Mesendoderm (in vitro differentiated cells): ENCODE measurements around the gene SEC14L2.
A peak's percentile ranks its signal among the peaks of the same experiment; 100 is the strongest.
"Not testable (repeated sequence)": the region's sequence is repeated elsewhere in the genome, so short reads cannot be mapped to it uniquely, and the experiment has no call there.

Source experiments
- DNase-seq: peaks from one replicate; pipeline ENCODE4 v3.0.0; 2013
- H2AK5ac ChIP-seq: 2 replicates; pipeline ENCODE4 v1.6.1; 2013; ENCODE audit warnings: low read length, inconsistent platforms
- H2BK120ac ChIP-seq: 2 replicates; pipeline ENCODE4 v1.6.1; 2013; ENCODE audit warnings: low read depth, mild to moderate bottlenecking, low read length, moderate library complexity, mixed read lengths
- H2BK15ac ChIP-seq: replicated peaks from 2 replicates; pipeline ENCODE4 v1.6.1; 2013; ENCODE audit warnings: low read depth, mild to moderate bottlenecking, moderate library complexity
- H2BK5ac ChIP-seq: 2 replicates; pipeline ENCODE4 v1.6.1; 2013; ENCODE audit warnings: low read length, inconsistent platforms
- H3K18ac ChIP-seq: 2 replicates; pipeline ENCODE4 v1.6.1; 2013; ENCODE audit warnings: mild to moderate bottlenecking, low read length, mixed read lengths
- H3K23ac ChIP-seq: one replicate; pipeline ENCODE4 v1.6.1; 2013; ENCODE audit warnings: low read length
- H3K27ac ChIP-seq: 2 replicates; pipeline ENCODE4 v1.5.1; 2013; ENCODE audit warnings: low read depth, mild to moderate bottlenecking, inconsistent platforms, low read length, moderate library complexity
- H3K27me3 ChIP-seq: 2 replicates; pipeline ENCODE4 v1.6.1; 2013; ENCODE audit warnings: low read length, control low read depth, mild to moderate bottlenecking, inconsistent platforms; ENCODE audit not compliant: insufficient read depth, poor library complexity
- H3K36me3 ChIP-seq: 2 replicates; pipeline ENCODE4 v1.6.1; 2013; ENCODE audit warnings: low read length, inconsistent platforms; ENCODE audit not compliant: control insufficient read depth, insufficient read depth
- H3K4ac ChIP-seq: one replicate; pipeline ENCODE4 v1.6.1; 2013; ENCODE audit warnings: low read depth, mild to moderate bottlenecking, low read length, moderate library complexity
- H3K4me1 ChIP-seq: 2 replicates; pipeline ENCODE4 v1.6.1; 2013; ENCODE audit warnings: low read depth, low read length, inconsistent platforms; ENCODE audit not compliant: control insufficient read depth
- H3K4me2 ChIP-seq: 2 replicates; pipeline ENCODE4 v1.6.1; 2013; ENCODE audit warnings: low read length
- H3K4me3 ChIP-seq: 2 replicates; pipeline ENCODE4 v1.5.1; 2013; ENCODE audit warnings: mild to moderate bottlenecking, low read length
- H3K56ac ChIP-seq: one replicate; pipeline ENCODE4 v1.6.1; 2013; ENCODE audit warnings: low read length
- H3K79me1 ChIP-seq: 2 replicates; pipeline ENCODE4 v1.6.1; 2013; ENCODE audit warnings: low read length, inconsistent platforms
- H3K79me2 ChIP-seq: 2 replicates; pipeline ENCODE4 v1.6.1; 2013; ENCODE audit warnings: mild to moderate bottlenecking, low read length; ENCODE audit not compliant: control insufficient read depth, insufficient read depth
- H3K9ac ChIP-seq: 2 replicates; pipeline ENCODE4 v1.6.1; 2013; ENCODE audit warnings: low read length, inconsistent platforms
- H4K5ac ChIP-seq: one replicate; pipeline ENCODE4 v1.6.1; 2013; ENCODE audit warnings: low read length
- H4K8ac ChIP-seq: one replicate; pipeline ENCODE4 v1.6.1; 2013; ENCODE audit warnings: low read depth, mild to moderate bottlenecking, control low read depth, low read length, moderate library complexity
- WGBS: extraction: QIAGEN DNeasy Blood & Tissue Kit; methylation state at CpG from one replicate; pipeline ENCODE4 v1.1.7; 2013; ENCODE audit warnings: low lambda C conversion rate, missing lambda C conversion rate; ENCODE audit not compliant: insufficient coverage; ENCODE audit errors: extremely low coverage; 5-methylcytosine and 5-hydroxymethylcytosine counted together

SEC14L2 gene

GRCh38 chr22:30402028-30402765 lies 5.4 kb downstream of the SEC14L2 start:
- Histone ChIP-seq H3K4me1 (peaks cover 9% of the 10 kb centered on the region), H3K79me1 (no peaks in the 10 kb centered on the region), H3K18ac (peak overlapping the region; percentile 60), H3K4ac (no peak overlapping the region), H2AK5ac (no peak overlapping the region), H3K27me3 (no peaks in the 10 kb centered on the region), H3K9ac (peak overlapping the region; percentile 13), H3K23ac (no peak overlapping the region), H3K4me3 (no peak overlapping the region), H2BK5ac (no peak overlapping the region), H3K27ac (no peak overlapping the region), H4K5ac (no peak overlapping the region), H3K36me3 (no peaks in the 10 kb centered on the region), H3K56ac (peak overlapping the region; percentile 6), H3K79me2 (no peaks in the 10 kb centered on the region), H3K4me2 (no peak overlapping the region), H2BK120ac (no peak overlapping the region), H2BK15ac (no peak overlapping the region), H4K8ac (no peak overlapping the region)
- no peak for DNase-seq
- no CpG with 5 or more reads among the region's 5 CpGs for WGBS

- H3K4ac ChIP-seq, H4K5ac ChIP-seq, H3K4me3 ChIP-seq, H3K9ac ChIP-seq, H3K36me3 ChIP-seq, H3K4me1 ChIP-seq, H2BK15ac ChIP-seq, DNase-seq, H3K23ac ChIP-seq, H3K79me2 ChIP-seq, H3K4me2 ChIP-seq, H3K79me1 ChIP-seq, H3K27ac ChIP-seq, H4K8ac ChIP-seq, H3K18ac ChIP-seq, H2AK5ac ChIP-seq, H3K56ac ChIP-seq, H2BK120ac ChIP-seq, H2BK5ac ChIP-seq, H3K27me3 ChIP-seq: not testable (repeated sequence)
- no CpG with 5 or more reads among the region's 5 CpGs for WGBS
These were observed 5.9 kb downstream of the SEC14L2 start for GRCh38 chr22:30402766-30403104.

- no peak overlapping the region for H3K4me2 ChIP-seq
- no peaks in the 10 kb centered on the region for H3K27me3 ChIP-seq
- no peak overlapping the region for H3K4me3 ChIP-seq
- no peak overlapping the region for H3K18ac ChIP-seq
- H3K36me3 ChIP-seq = no peaks in the 10 kb centered on the region
- H3K79me1 ChIP-seq = no peaks in the 10 kb centered on the region
- no peak overlapping the region for H3K4ac ChIP-seq
- DNase-seq = no peak
- WGBS = no CpG with 5 or more reads among the region's 6 CpGs
- no peak overlapping the region for H3K23ac ChIP-seq
- H2BK120ac ChIP-seq = no peak overlapping the region
- no peak overlapping the region for H4K8ac ChIP-seq
- no peak overlapping the region for H4K5ac ChIP-seq
- H2AK5ac ChIP-seq = no peak overlapping the region
- H3K4me1 ChIP-seq = no peaks in the 10 kb centered on the region
- no peaks in the 10 kb centered on the region for H3K79me2 ChIP-seq
- no peak overlapping the region for H3K9ac ChIP-seq
- H3K56ac ChIP-seq = no peak overlapping the region
- no peak overlapping the region for H2BK15ac ChIP-seq
- no peak overlapping the region for H3K27ac ChIP-seq
- H2BK5ac ChIP-seq = no peak overlapping the region
These were observed 7.5 kb downstream of the SEC14L2 start for GRCh38 chr22:30404307-30404706.

GRCh38 chr22:30405731-30406130 lies 8.9 kb downstream of the SEC14L2 start:
- no peaks in the 10 kb centered on the region for H3K4me1 ChIP-seq
- no CpG with 5 or more reads among the region's 4 CpGs for WGBS
- no peak overlapping the region for H3K27ac ChIP-seq
- H3K4me3 ChIP-seq = no peak overlapping the region
- no peak overlapping the region for H3K18ac ChIP-seq
- DNase-seq = no peak
- no peak overlapping the region for H3K56ac ChIP-seq
- H3K9ac ChIP-seq = no peak overlapping the region
- H3K36me3 ChIP-seq = no peaks in the 10 kb centered on the region
- H4K8ac ChIP-seq = no peak overlapping the region
- no peak overlapping the region for H2AK5ac ChIP-seq
- H2BK120ac ChIP-seq = no peak overlapping the region
- no peak overlapping the region for H3K4me2 ChIP-seq
- H3K27me3 ChIP-seq = no peaks in the 10 kb centered on the region
- no peak overlapping the region for H2BK15ac ChIP-seq
- H3K79me1 ChIP-seq = no peaks in the 10 kb centered on the region
- H2BK5ac ChIP-seq = no peak overlapping the region
- no peak overlapping the region for H4K5ac ChIP-seq
- no peak overlapping the region for H3K23ac ChIP-seq
- H3K79me2 ChIP-seq = no peaks in the 10 kb centered on the region
- no peak overlapping the region for H3K4ac ChIP-seq

- Histone ChIP-seq H4K8ac (no peak overlapping the region), H2BK5ac (no peak overlapping the region), H3K4ac (no peak overlapping the region), H3K4me3 (no peak overlapping the region), H3K79me1 (no peaks in the 10 kb centered on the region), H3K23ac (no peak overlapping the region), H4K5ac (no peak overlapping the region), H2AK5ac (no peak overlapping the region), H3K27me3 (no peaks in the 10 kb centered on the region), H3K79me2 (no peaks in the 10 kb centered on the region), H3K56ac (no peak overlapping the region), H2BK120ac (no peak overlapping the region), H2BK15ac (no peak overlapping the region), H3K36me3 (no peaks in the 10 kb centered on the region), H3K4me1 (no peaks in the 10 kb centered on the region), H3K27ac (no peak overlapping the region), H3K4me2 (no peak overlapping the region), H3K18ac (no peak overlapping the region), H3K9ac (no peak overlapping the region)
- WGBS = no CpG with 5 or more reads among the region's 6 CpGs
- no peak for DNase-seq
These were observed 9.6 kb downstream of the SEC14L2 start for GRCh38 chr22:30406400-30406799.
